Astrocyte of the cerebellum (primary cell): ENCODE data around the gene EPHA7.

Experiments
- DNase-seq: peaks from one replicate; pipeline ENCODE4 v3.0.0-alpha.2; 2011; ENCODE audit warnings: low read depth
- H3K4me3 ChIP-seq: 2 replicates; pipeline ENCODE4 v1.5.1; 2011; ENCODE audit warnings: mild to moderate bottlenecking, low read depth, low read length, moderate library complexity
- in situ Hi-C: cut with HindIII; loops from 2 replicates; pipeline ENCODE4 v1.10.0; 2017; ENCODE audit warnings: low sequenced_read_pairs
- TF ChIP-seq, protein P1 (sequence below): IDR thresholded peaks from 2 replicates; pipeline ENCODE4 v1.5.1; 2012; ENCODE audit warnings: low read length, low read depth, moderate library complexity, mild to moderate bottlenecking; ENCODE audit errors: missing control alignments

EPHA7 gene

DNA sequence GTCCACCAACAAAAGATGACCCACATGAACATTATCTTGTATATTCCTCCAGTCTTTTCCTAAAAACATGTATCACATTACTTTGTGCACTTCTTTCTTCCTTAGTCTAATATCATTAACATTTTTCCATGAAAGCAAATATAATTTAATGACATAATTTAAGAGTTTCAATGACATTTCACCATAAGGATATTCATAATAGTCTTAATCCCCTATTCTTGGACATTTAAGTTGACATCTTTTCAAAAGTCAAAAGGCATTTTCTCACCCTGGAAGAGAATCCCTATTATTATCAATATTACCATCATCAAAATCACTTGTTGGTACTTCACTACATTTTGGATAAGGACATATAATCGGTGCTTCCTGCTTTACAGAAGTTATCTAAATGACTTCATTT, 31.3 kb downstream of the EPHA7 start:
- in situ Hi-C loops, result no loop called here
- H3K4me3 ChIP-seq, result no peak overlapping the region
- TF ChIP-seq, protein P1, sequence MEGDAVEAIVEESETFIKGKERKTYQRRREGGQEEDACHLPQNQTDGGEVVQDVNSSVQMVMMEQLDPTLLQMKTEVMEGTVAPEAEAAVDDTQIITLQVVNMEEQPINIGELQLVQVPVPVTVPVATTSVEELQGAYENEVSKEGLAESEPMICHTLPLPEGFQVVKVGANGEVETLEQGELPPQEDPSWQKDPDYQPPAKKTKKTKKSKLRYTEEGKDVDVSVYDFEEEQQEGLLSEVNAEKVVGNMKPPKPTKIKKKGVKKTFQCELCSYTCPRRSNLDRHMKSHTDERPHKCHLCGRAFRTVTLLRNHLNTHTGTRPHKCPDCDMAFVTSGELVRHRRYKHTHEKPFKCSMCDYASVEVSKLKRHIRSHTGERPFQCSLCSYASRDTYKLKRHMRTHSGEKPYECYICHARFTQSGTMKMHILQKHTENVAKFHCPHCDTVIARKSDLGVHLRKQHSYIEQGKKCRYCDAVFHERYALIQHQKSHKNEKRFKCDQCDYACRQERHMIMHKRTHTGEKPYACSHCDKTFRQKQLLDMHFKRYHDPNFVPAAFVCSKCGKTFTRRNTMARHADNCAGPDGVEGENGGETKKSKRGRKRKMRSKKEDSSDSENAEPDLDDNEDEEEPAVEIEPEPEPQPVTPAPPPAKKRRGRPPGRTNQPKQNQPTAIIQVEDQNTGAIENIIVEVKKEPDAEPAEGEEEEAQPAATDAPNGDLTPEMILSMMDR, result no peak
- DNase-seq, result no peak

DNA sequence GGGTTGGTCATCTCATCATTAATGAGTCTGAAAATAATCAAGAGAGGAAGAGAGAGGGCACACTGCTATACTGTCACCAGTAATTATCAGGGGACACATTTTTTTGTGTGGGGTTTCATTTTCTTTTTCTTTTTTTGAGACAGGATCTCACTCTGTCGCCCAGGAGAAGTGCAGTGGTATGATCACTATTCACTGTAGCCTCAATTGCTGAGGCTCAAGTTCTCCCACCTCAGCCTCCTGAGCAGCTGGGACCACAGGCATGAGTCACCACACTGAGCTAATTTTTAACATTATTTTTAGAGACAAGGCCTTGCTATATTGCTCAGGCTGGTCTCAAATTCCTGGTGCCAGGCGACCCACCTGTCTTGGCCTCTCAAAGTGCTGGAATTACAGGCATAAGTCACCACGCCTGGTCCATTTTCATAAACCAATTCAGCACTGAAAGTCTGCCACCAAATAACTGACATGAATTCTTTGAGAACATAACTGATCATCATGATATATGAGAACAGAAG, 43.3 kb downstream of the EPHA7 start:
- in situ Hi-C loops, result no loop called here
- no peak overlapping the region for H3K4me3 ChIP-seq
- TF ChIP-seq, protein P1, result no peak
- DNase-seq, result no peak

DNA sequence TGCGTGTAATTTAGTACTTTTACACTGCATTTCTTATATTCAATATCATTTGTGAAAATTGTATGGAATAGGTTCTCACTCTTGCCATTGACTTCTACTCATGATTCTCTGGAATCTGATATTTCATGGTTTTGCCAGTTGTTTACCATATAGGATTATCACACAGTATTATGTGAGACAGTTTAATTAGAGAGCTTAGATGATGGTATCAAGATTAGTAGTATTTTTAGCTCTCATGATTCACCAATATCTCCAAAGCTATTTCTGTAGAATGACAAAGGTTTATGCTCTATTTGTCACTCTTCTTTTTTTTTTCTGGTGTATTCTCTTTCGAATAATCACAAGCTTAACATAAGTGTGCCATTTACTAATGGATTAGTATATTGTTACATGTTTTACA, 45.9 kb downstream of the EPHA7 start:
- in situ Hi-C loops, result no loop called here
- H3K4me3 ChIP-seq, result no peak overlapping the region
- TF ChIP-seq, protein P1, result no peak
- no peak for DNase-seq

DNA sequence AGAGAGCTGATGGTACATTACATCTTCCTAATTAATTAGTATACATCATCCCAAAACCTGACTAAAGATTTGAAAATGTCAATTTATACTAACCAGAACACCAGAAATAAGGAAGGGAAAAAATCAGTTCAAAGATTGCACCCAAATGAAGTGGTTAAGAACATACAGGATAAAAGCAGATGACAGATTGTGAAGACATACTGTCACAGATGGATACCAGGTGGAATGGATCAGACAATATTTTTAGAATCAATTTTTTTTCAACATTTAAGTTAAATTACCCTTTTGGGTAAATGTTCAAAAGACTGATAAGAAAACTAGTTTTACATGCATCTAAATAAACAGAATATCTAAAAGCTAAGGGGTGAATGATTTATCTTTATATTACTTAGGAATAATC, 47.6 kb downstream of the EPHA7 start:
- no peak overlapping the region for H3K4me3 ChIP-seq
- DNase-seq, result no peak
- TF ChIP-seq, protein P1, result no peak
- in situ Hi-C loops, result no loop called here

DNA sequence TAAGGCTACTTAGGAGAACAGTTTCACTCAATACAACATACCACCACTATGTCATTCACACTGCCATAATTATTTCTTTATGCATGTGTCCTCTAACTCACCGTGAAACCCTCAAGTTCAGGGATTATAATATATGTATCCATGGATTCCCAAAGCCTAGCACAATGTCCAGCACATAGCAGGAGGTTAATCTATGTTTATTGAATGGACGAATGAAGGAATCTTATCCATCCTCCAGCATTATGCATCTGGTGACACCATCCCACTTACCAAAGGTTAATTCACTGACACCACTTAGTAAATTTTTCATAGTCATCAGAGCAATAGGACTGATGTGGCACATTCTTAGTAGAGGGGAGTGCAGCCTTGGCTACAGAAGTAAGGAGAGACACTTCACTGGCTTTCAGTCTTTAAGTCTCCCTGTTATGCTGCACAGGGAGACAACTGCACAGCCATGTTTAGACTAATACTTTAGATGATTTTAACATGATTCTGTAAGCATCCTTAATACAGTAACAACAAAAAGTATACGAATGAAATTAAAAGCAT, 49.7 kb downstream of the EPHA7 start:
- DNase-seq, result no peak
- in situ Hi-C loops, result no loop called here
- TF ChIP-seq, protein P1, result no peak
- H3K4me3 ChIP-seq, result no peak overlapping the region

DNA sequence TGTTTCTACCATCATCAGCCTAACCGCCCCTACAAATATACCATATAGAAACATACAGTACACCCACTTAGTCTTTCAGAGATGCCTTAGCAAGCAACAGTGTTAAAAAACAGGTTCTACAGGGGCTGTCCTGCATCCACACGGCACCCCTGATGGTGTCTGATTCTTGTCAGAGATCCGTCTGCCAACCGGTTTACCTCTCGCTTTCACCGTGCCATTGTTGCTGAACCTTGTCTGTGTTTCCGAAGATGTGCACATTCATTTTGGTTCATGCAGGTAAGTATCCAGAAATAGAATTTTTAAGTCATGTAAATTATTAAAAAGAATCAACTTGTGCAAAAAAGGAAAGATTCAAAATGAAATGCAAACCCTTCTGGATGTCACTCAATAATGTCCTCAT, 52.9 kb downstream of the EPHA7 start:
- TF ChIP-seq, protein P1, result no peak
- DNase-seq, result no peak
- in situ Hi-C loops, result no loop called here

More for the DNA sequence above, 52.9 kb downstream of the EPHA7 start:
- no peak overlapping the region for H3K4me3 ChIP-seq
